GM21717 (cell line): Measurements from ENCODE around the gene GIMAP1.

Experiments
- ATAC-seq: cut with Tn5 transposase; IDR thresholded peaks from one replicate; pipeline ENCODE4 v1.9.1; 2021; ENCODE audit warnings: mild to moderate bottlenecking, moderate library complexity; ENCODE audit not compliant: unreplicated experiment

The GIMAP1 gene

DNA sequence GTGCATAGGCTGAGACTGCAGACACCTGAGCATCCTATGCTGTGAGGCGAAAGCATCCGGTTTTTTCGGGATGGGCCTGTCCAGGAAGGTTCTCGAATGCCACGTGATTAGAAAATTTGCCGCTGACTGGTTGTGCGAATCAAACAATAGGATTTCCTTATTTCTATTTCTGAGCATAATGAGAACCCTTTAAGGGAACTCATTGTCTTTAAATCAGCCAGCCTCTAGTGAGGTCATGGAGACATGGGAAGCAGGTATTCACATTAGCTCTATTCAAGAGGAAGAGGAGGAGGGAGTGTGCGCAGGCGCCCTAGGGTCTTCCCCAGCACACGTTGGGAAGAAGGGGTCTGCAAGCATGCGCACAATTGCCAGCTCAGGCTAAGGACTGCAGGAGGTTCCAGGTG, 5.6 kb downstream of the GIMAP1 start:
- no peak for ATAC-seq

- no peak for ATAC-seq
These were observed 6.1 kb downstream of the GIMAP1 start for GRCh38 chr7:150722431-150722931.

DNA sequence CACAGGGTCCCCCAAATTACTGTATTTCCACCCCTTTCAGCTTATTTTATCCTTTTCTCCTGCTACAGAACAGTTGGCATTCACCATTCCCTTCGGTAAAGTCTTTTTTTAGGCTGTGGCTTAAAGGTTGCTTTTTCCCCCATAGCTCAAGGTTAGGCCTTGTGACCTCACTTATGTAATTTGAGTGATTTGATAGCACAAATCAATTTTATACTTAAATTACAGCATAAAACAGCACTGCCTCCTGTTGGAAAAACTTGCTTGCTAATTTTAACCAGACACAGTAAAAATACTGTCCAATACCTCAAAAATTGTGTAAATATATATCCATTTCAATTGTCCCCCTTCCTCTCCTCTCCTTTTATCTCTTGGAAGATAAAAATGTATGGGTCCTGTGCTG, 7.1 kb downstream of the GIMAP1 start:
- ATAC-seq = no peak

DNA sequence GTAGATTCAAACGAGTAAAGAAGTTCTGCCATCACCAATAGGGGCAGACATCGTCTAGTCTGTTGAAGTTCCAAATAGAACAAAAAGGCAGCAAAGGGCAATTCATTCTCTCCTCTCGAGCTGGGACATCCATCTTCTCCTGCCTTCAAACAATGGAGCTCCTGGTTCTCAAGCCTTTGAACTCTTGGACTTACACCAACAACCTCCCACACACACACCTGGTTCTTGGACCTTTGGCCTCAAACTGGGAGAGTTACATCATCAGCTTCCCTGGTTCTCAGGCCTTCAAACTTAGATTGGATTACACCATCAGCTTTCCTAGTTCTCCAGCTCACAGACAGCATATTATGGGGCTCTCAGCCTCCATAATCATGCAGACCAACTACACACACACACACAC, 11.0 kb downstream of the GIMAP1 start:
- no peak for ATAC-seq

DNA sequence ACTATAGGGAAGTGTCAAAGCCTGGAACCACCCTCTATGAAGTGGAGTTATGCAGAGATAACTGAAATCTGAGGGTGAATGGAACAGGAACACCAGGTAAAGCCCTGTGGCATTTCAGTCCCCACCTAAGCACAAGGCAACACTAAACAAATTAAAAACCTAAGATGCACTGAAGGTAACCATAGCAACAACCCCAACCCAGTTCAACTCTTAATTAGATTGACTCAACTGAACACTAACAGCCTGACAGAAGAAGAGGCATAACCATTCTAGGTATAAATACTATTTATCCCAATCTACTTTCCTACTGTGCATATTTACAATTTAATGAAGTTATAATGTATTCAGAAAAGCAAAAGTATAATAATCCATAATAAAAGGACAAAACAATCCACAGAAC, 11.6 kb downstream of the GIMAP1 start:
- ATAC-seq = no peak

GRCh38 chr7:150728609-150729008, 12.2 kb downstream of the GIMAP1 start:
- no peak for ATAC-seq

DNA sequence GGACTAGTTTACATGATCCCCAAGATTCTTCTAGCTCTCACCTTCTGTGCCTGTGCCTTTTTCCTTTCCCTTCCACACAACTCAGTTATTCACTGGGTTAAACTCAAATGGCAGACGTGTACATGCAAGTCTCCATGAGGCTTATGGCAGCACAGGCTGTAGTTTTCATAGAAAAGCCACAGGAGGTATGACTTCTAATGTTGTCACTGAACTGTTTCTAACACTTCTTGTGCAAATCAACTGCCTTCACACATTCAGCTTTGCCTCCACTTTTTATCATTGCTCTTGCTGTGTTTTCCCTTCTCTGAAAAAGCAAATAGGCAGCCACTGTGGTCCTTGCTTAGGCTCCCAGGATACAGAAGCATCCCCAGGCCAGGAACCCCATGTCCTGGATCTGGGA, 15.5 kb downstream of the GIMAP1 start:
- ATAC-seq = no peak

DNA sequence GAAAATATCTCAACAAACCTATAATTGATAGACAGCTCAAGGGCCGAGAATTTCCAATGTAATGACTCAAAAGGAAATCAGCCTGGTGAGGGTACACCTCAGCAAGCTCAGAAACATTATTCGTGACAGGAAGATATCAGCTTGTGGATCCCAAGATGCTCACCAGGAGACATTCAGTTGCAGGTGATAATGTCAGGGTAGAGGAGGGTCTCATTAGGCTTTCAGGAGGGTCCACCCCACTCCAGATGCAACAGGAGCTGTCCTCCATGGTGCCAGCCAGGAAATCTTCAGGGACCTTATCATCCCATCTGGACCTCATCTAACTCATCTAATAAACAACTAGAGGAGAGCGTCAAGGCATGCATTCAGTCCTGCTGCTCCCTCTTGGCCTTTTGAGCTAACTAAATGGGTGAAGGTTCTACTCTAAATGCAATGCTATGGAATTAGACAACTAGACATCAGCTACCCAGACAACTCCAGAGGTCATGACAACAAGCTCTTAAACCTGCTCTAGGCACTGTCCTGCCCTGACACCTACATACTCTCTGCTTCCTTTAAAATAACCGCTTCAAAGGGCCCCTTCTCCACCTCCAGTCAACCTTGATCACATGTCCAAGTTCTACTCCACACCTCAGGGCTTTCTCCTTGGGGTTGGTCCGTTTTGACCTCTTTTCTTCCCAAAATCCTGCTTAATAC, 16.5 kb downstream of the GIMAP1 start:
- ATAC-seq = no peak

DNA sequence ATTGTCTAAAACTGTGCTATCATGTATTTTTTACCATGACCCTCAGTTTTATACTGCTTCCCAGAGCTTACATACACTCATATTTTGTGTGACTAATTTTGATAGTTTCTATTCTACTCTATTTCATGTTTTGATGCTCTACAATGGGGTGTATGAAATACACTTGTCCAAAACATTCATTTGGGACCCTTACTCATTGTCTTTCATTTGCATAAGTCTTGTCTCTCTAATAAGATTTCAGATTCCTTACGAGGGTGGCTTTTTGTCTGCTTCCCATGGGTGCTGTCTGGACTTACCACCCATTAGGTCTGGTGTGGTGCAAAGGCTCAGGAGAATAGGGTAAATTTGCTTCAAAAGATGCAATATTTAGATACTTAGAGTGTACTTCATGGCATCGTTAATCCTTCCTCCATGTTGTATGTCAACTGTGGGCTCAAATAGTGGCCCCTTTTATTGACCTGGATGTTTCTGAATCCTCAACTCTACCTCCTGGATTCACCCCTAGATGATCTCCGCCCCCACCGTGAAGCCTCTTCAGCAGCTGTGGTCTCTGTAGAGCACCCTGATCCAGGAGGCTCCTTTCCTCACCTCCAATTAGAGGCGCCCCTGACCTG, 17.2 kb downstream of the GIMAP1 start:
- ATAC-seq = no peak

DNA sequence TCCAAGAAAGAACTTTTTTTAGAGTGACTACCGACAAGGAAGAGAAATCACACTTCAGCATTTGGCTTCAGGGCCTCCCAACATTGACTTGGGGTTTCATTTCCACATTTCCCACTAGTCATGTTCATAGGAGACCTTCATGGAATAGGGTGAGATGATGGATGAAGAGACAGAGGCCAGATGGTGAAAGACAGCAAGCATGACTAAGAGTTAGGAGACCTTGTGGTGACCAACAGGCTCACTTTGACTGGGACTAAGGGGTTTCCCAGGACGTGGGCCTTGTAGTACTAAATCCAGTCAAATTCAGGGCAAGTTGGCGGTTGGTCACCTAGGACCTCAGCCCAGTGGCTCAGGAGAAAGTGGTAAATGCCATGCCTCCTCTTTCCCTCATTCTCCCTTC, 17.8 kb downstream of the GIMAP1 start:
- no peak for ATAC-seq

- ATAC-seq = no peak
These were observed 19.4 kb downstream of the GIMAP1 start for GRCh38 chr7:150735596-150736358.

DNA sequence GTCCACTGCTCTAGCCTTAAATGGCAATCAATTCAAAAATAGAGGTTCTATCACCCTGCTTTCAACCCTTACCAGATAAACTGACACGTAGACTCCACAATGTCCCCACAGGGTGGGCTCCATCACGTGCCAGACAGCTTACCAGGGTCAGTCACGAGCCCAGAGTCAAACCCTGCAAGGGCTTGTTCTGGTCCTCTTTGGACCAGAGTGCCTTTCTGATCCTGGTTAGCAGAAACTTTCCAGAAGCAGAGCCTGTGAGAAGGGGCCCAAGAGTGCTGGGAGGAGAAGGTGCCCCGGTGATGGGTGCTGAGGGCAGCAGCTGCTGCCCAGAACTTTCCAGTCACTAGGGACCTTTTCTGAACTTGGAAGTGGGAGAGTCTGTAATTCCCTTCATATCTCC, 20.5 kb downstream of the GIMAP1 start:
- peak; percentile 9 for ATAC-seq

DNA sequence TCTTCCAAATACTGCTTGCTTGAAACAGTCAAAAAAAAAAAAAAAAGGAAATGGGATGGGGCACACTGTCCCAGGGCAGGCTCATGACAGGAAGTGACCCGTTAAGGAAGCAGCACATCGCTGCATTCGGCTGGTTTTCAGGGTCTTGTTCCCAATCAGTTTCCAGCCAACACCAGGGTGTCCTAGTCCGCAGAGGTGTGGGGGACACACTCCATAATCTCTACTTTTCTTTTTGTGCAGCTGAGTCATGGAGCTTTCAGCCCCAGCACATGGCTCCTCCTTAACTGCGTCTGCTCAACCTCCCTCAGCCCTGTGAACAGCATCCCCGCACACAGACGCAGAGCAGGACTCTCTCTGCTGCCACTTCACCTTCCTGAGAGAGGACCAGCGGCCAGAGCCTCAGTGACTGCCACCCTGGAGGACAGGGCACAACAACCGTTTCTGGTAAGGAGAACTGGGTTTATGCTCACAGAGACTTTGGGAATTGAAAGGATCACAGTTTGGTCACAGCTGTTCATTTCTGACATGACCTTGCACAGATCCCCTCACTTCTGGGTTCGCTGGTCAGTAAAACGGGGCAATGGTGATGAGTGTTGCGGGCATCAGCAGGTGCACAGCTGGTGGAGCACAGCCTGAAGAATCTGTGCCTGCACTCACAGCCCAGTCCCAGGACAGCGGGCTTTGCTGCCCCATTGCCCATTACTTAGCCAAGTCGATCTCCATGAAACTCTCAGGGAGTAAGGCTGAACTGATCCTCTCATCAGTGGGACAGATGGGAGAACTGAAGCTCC, 21.0 kb downstream of the GIMAP1 start, which contains the start of gene GIMAP5:
Gene GIMAP5, plus strand, starts transcription at position 154 of the 791 bp plus-strand sequence. CDS start 3,467 bp downstream, outside the sequence.
- ATAC-seq = peak; percentile 53

- no peak for ATAC-seq
These were observed 21.7 kb downstream of the GIMAP1 start for GRCh38 chr7:150738092-150738491.

GRCh38 chr7:150738591-150739001, 22.2 kb downstream of the GIMAP1 start:
- ATAC-seq = no peak

GRCh38 chr7:150739033-150739432, 22.6 kb downstream of the GIMAP1 start:
- ATAC-seq = no peak

- ATAC-seq = no peak
These were observed 23.6 kb downstream of the GIMAP1 start for GRCh38 chr7:150740053-150740452.

DNA sequence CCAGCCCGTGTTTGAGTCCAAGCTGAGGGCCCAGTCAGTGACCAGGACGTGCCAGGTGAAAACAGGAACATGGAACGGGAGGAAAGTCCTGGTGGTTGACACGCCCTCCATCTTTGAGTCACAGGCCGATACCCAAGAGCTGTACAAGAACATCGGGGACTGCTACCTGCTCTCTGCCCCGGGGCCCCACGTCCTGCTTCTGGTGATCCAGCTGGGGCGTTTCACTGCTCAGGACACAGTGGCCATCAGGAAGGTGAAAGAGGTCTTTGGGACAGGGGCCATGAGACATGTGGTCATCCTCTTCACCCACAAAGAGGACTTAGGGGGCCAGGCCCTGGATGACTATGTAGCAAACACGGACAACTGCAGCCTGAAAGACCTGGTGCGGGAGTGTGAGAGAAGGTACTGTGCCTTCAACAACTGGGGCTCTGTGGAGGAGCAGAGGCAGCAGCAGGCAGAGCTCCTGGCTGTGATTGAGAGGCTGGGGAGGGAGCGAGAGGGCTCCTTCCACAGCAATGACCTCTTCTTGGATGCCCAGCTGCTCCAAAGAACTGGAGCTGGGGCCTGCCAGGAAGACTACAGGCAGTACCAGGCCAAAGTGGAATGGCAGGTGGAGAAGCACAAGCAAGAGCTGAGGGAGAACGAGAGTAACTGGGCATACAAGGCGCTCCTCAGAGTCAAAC, 26.0 kb downstream of the GIMAP1 start:
- no peak for ATAC-seq

GRCh38 chr7:150744041-150744656, 27.7 kb downstream of the GIMAP1 start:
- no peak for ATAC-seq

- ATAC-seq = no peak
These were observed 28.7 kb downstream of the GIMAP1 start for GRCh38 chr7:150745086-150745485.
